HCT116 (cell line): ENCODE measurements around the gene PDE12. TPM values are rescaled to one million over a fixed set of nuclear protein-coding genes. Genes with fewer than 3 reads are reported as not detected.

Experiments
- ATAC-seq: fragments of 200-7000 bp; cut with Tn5 transposase; 2 replicates; pipeline ENCODE4 v1.9.1; 2020; ENCODE audit warnings: mild to moderate bottlenecking, moderate library complexity
- BruUV-seq: library from RNA; stranded (reverse); fragments of 400-500 nt; replicated peaks from 2 replicates; lab custom pipeline; 2021; lab: Mats Ljungman, UMichigan
- CTCF ChIA-PET: fragments of 300-600 bp; sonication (Branson Sonifier 250); formaldehyde crosslinking; loops from one replicate; lab custom pipeline; 2021; ENCODE audit warnings: antibody characterized with exemption; lab: Charles Lee
- POLR2A ChIA-PET: fragments of 300-600, 350-600 bp; sonication (Branson Sonifier 250); formaldehyde crosslinking; loops from one replicate; lab custom pipeline; 2021; ENCODE audit warnings: antibody characterized with exemption; lab: Charles Lee
- RAD21 ChIA-PET, 2 experiments: fragments of 300-600 bp; sonication (Branson Sonifier 250); formaldehyde crosslinking; loops; one replicate each; lab custom pipeline; 2023; ENCODE audit warnings: low total read pairs in 2 of 2; ENCODE audit not compliant: uncharacterized antibody in 2 of 2, unreplicated experiment in 2 of 2, low non-redundant PET in 1 of 2; lab: Charles Lee
- DNase-seq: peaks from one replicate; pipeline ENCODE4 v3.0.0-alpha.2; 2010; ENCODE audit warnings: low read depth, low spot score
- H2AFZ ChIP-seq: fragments of 200-600 bp; shearing (Covaris generic), sonication (generic); 2 replicates; pipeline ENCODE4 v1.6.1; 2017; ENCODE audit warnings: low read depth, mixed run types, mixed read lengths, antibody characterized with exemption, low read length; ENCODE audit not compliant: poor library complexity, severe bottlenecking
- H3K27ac ChIP-seq: 2 replicates; pipeline ENCODE4 v1.5.1; 2012; ENCODE audit warnings: low read depth, low read length
- H3K27me3 ChIP-seq: fragments of 200-600 bp; sonication (generic); 2 replicates; pipeline ENCODE4 v1.6.1; 2016; ENCODE audit warnings: mixed run types, low read length, mixed read lengths; ENCODE audit not compliant: insufficient read depth
- H3K36me3 ChIP-seq, 2 experiments: fragments of 200-500 bp in 1 of 2; fragments of 200-600 bp in 1 of 2; sonication (Bioruptor generic) in 1 of 2; sonication (generic) in 1 of 2; 2 replicates each; pipeline versions ENCODE4 v1.5.1 to v1.6.1; 2014 to 2016; ENCODE audit warnings: low read length in 2 of 2, inconsistent platforms in 1 of 2, mixed read lengths in 1 of 2, mixed run types in 1 of 2; ENCODE audit not compliant: insufficient read depth in 2 of 2, control insufficient read depth in 1 of 2
- H3K4me1 ChIP-seq, 2 experiments: fragments of 200-600 bp in 1 of 2; sonication (generic) in 1 of 2; 2 replicates each; pipeline versions ENCODE4 v1.5.1 to v1.6.1; 2012 to 2017; ENCODE audit warnings: low read length in 2 of 2, inconsistent platforms in 1 of 2, mild to moderate bottlenecking in 1 of 2, mixed read lengths in 1 of 2, mixed run types in 1 of 2, moderate library complexity in 1 of 2; ENCODE audit not compliant: insufficient read depth in 2 of 2, control insufficient read depth in 1 of 2
- H3K4me2 ChIP-seq: fragments of 200-600 bp; sonication (generic); 2 replicates; pipeline ENCODE4 v1.6.1; 2017; ENCODE audit warnings: mixed run types, low read length, mixed read lengths
- H3K4me3 ChIP-seq, 2 experiments: fragments of 200-600 bp in 1 of 2; sonication (generic) in 1 of 2; replicated peaks in 1 of 2; 2 replicates each; pipeline ENCODE4 v1.5.1; 2011 to 2016; ENCODE audit warnings: low read length in 2 of 2, control low read depth in 1 of 2, low read depth in 1 of 2, mild to moderate bottlenecking in 1 of 2, mixed read lengths in 1 of 2, mixed run types in 1 of 2
- H3K79me2 ChIP-seq: fragments of 200-600 bp; sonication (generic); 2 replicates; pipeline ENCODE4 v1.6.1; 2017; ENCODE audit warnings: mild to moderate bottlenecking, mixed run types, low read length, moderate library complexity, mixed read lengths; ENCODE audit not compliant: insufficient read depth
- H3K9ac ChIP-seq: fragments of 200-600 bp; sonication (generic); 2 replicates; pipeline ENCODE4 v1.6.1; 2016; ENCODE audit warnings: low read length, mixed read lengths
- H3K9me2 ChIP-seq: fragments of 200-600 bp; sonication (generic), shearing (Covaris generic); 2 replicates; pipeline ENCODE4 v1.6.1; 2017; ENCODE audit warnings: mixed run types, mild to moderate bottlenecking, moderate library complexity; ENCODE audit not compliant: insufficient read depth
- H3K9me3 ChIP-seq, 2 experiments: fragments of 200-500 bp in 1 of 2; fragments of 200-600 bp in 1 of 2; sonication (Bioruptor generic) in 1 of 2; sonication (generic) in 1 of 2; 2 replicates each; pipeline ENCODE4 v1.6.1; 2014 to 2017; ENCODE audit warnings: low read length in 2 of 2, mixed read lengths in 2 of 2, inconsistent platforms in 1 of 2, low read depth in 1 of 2, mild to moderate bottlenecking in 1 of 2, mixed run types in 1 of 2, moderate library complexity in 1 of 2; ENCODE audit not compliant: control insufficient read depth in 1 of 2, insufficient read depth in 1 of 2
- H4K20me1 ChIP-seq: fragments of 200-600 bp; sonication (generic), shearing (Covaris generic); 2 replicates; pipeline ENCODE4 v1.6.1; 2017; ENCODE audit warnings: mixed run types, mild to moderate bottlenecking, moderate library complexity; ENCODE audit not compliant: insufficient read depth
- CBX3 ChIP-seq: IDR thresholded peaks from 2 replicates; pipeline ENCODE4 v1.6.1; 2012; ENCODE audit warnings: low read depth
- CTCF ChIP-seq, 3 experiments: fragments of 200-600 bp in 1 of 3; sonication (generic) in 1 of 3; IDR thresholded peaks in 2 of 3; conservative IDR thresholded peaks in 1 of 3; 2 replicates each; pipeline ENCODE4 v1.5.1; 2012 to 2017; ENCODE audit warnings: low read depth in 2 of 3, low read length in 2 of 3, antibody characterized with exemption in 1 of 3, borderline replicate concordance in 1 of 3, control low read depth in 1 of 3, mild to moderate bottlenecking in 1 of 3, mixed read lengths in 1 of 3, mixed run types in 1 of 3, moderate library complexity in 1 of 3; ENCODE audit not compliant: insufficient read depth in 1 of 3
- POLR2AphosphoS5 ChIP-seq: IDR thresholded peaks from 2 replicates; pipeline ENCODE4 v1.6.1; 2011; ENCODE audit warnings: mild to moderate bottlenecking, low read depth, low read length, moderate library complexity
- REST ChIP-seq: IDR thresholded peaks from 2 replicates; pipeline ENCODE4 v1.6.1; 2012; ENCODE audit warnings: low read depth
- SIN3A ChIP-seq: IDR thresholded peaks from 2 replicates; pipeline ENCODE4 v1.6.1; 2012; ENCODE audit warnings: low read depth
- TCF7L2 ChIP-seq: IDR thresholded peaks from 2 replicates; pipeline ENCODE4 v1.7.0; 2011; ENCODE audit warnings: borderline replicate concordance, inconsistent platforms; ENCODE audit not compliant: insufficient read depth, insufficient read length; ENCODE audit errors: extremely low read depth
- ZFX ChIP-seq: fragments of 450-650 bp; IDR thresholded peaks from 2 replicates; pipeline ENCODE4 v1.6.1; 2017
- ZNF274 ChIP-seq: fragments of 200-500 bp; sonication (Bioruptor generic); IDR thresholded peaks from 2 replicates; pipeline ENCODE4 v1.6.1; 2014; ENCODE audit warnings: mild to moderate bottlenecking, low read depth, low read length, inconsistent platforms
- intact Hi-C: fragments of 100-400 bp; cut with micrococcal nuclease; formaldehyde crosslinking; loops from 2 replicates; pipeline ENCODE4 v1.10.0; 2022
- total RNA-seq: library from RNA; stranded (reverse); gene quantifications from one replicate; pipeline ENCODE4 v1.2.1, GENCODE V29; 2021; ENCODE audit not compliant: unreplicated experiment

Gene PDE12
- total RNA-seq, 1 experiment from 2014 or later: 28.3 TPM

- peak overlapping the region; percentile 73 to 91 for H3K4me3 ChIP-seq
Observed at GRCh38 chr3:57555306-57555705, 768 bp upstream of the PDE12 start.

More at GRCh38 chr3:57555306-57555705, 768 bp upstream of the PDE12 start:
- H2AFZ ChIP-seq: peak overlapping the region; percentile 47
- peaks cover 41% of the 10 kb centered on the region for H3K79me2 ChIP-seq
- intact Hi-C loops: no loop called here
- peak overlapping the region; percentile 59 for H3K27ac ChIP-seq
- peaks cover 8 to 17% of the 10 kb centered on the region in 2 experiments for H3K36me3 ChIP-seq
- TF ChIP-seq ZFX (no peak), REST (no peak), TCF7L2 (no peak), SIN3A (no peak), POLR2AphosphoS5 (no peak), ZNF274 (no peak), CTCF (IDR thresholded peaks at IDR 0.05 in 2 of 3, conservative IDR thresholded peaks at IDR 0.05 in 1 of 3; ENCODE audit: borderline replicate concordance in 1 of 3, insufficient read depth in 1 of 3, low read depth in 2 of 3, low read length in 2 of 3) (no peak), CBX3 (no peak)
- TSS peak; percentile 98 for BruUV-seq
- H4K20me1 ChIP-seq: no peaks in the 10 kb centered on the region; the same call in 1 of the 2 replicates
- no peaks in the 10 kb centered on the region for H3K9me3 ChIP-seq
- CTCF ChIA-PET: interaction anchor here (1.3 kb wide), 1 partner anchor 158 kb away, joined by 4 read pairs; no protein-coding TSS in a partner anchor
- H3K9ac ChIP-seq: peak overlapping the region; percentile 92
- H3K9me2 ChIP-seq: no peaks in the 10 kb centered on the region
- H3K4me2 ChIP-seq: peak overlapping the region; percentile 96
- POLR2A ChIA-PET: no interaction called here
- no peaks in the 10 kb centered on the region for H3K27me3 ChIP-seq
- ATAC-seq (peak; percentile 2; the same call in 1 of the 2 replicates), DNase-seq (no peak)
- H3K4me1 ChIP-seq: peaks cover 6 to 26% of the 10 kb centered on the region in 2 experiments; a peak in 3 of 4 replicates
- RAD21 ChIA-PET: no interaction called here
